Hematopoietic multipotent progenitor cell (in vitro differentiated cells): Measurements from ENCODE around the gene PPP1R16B. TPM values are rescaled to one million over a fixed set of nuclear protein-coding genes. Genes with fewer than 3 reads are reported as not detected.

Experiments
- DNase-seq, 3 donors: peaks; one replicate each; pipeline ENCODE4 v3.0.0-alpha.2; 2011 to 2015; ENCODE audit warnings: low read depth in 2 of 3, low spot score in 2 of 3
- total RNA-seq: library from RNA; depleted of rRNA; stranded (reverse); fragments of >200 nt; gene quantifications from one replicate; pipeline ENCODE4 v1.2.3, GENCODE V29; 2012

Gene PPP1R16B
- total RNA-seq, 1 donor = 10.8 TPM

DNA sequence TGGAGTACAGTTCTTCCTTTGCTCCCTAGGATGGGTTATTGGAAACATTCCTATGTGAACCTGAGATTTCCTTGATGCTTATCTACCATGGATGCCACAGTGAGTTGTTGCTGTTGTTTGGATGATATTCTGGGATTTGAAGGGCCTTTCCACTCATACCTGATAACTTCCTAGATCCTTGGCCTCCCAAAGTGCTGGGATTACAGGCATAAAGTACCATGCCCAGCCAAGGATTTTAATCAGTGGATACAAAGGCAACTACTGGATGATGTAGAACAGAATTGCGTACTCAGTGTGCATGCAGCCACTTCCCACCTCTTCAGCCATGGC is 20.0 kb downstream of the PPP1R16B start:
- DNase-seq = no peak

GRCh38 chr20:38825901-38826625 is 20.6 kb downstream of the PPP1R16B start:
- no peak for DNase-seq

DNA sequence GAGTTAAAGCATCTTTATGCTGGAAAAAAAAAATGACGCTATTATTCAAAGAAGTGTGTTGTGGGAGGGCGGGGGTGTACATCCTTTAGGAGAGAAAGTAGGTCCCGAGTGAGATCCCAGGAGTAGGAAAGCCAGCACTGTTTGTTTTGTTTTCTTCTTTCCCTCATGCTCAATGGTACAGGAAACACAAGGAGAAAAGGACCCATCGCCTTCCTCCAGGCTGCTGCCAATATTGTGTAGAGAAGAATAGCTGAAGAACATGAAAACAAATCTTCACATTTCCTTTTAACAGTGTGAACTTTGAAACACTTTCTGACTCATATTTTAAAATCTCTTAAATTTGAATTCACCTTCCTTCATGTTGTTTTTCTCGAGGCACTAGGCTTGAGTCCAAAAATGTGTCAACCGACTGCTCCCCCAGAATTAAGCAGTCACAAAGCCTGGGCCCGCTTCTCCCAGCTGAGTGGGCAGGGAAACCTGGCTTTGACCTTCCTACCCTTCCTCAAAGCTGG is 22.3 kb downstream of the PPP1R16B start:
- no peak for DNase-seq

DNA sequence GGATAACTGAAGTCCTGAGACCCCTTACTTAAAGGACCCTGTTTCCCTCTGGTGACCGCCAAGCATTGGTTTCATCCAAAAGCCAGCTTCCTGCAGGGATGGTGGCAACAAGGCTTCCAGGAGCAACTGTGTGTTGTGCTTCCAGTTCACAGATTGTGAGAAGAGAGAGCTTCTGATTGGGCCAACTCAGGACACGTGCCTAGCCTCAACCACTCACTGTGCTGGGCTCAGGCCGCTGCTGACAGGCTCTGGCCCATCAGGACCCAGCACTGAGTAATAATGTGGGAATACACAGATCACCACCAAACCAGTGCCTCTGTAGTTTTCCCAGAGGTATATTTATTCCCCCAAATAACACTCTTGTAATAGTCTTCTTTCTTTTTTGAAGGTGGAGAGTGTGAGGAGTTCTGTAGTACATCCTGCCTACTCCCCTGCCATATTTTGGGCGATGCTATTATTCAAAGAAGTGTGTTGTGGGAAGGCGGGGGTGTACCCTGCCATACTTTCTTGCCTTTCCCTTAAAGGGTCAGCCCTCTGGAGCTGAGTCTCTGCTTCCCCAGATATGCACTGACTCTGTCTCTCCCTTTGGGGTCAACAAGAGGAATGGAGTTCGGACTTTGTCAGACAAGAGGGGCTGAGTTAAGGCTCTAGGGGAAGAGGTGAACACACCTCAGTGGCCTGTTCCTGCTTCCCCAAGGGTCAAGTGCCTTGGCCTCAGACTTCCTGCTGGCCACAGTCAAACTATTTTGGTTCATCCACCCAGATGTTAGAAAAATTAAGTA is 23.2 kb downstream of the PPP1R16B start:
- no peak for DNase-seq

DNA sequence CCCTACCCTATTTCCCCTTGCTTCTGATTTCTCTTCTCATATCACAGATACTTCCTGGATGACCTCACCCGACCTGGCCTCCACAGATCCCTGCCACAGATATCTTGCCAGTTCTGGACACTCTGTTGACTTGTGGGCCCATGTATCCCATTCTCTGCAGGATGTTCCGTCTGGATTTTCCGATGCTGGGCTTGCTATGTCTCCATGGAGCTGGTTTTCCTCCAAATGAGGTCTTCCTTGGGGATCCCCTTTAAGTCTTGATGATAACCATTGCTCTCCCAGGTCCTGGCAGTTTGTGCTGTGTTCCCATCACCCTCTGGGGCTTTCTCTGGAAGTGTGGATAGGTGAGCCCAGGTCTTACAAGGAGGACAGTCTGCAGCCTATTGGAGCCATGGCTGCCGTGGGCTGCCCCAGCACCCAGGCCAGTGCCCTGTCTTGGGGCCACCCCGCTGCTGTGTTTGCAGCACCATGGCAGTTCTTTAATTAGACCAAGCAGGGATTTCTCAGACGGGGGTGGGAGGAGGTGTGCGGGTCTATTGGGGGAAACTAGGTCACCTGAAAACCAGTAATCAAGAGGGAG is 23.9 kb downstream of the PPP1R16B start:
- DNase-seq = no peak

- no peak for DNase-seq
Measured at GRCh38 chr20:38830356-38830755, 24.9 kb downstream of the PPP1R16B start.

DNA sequence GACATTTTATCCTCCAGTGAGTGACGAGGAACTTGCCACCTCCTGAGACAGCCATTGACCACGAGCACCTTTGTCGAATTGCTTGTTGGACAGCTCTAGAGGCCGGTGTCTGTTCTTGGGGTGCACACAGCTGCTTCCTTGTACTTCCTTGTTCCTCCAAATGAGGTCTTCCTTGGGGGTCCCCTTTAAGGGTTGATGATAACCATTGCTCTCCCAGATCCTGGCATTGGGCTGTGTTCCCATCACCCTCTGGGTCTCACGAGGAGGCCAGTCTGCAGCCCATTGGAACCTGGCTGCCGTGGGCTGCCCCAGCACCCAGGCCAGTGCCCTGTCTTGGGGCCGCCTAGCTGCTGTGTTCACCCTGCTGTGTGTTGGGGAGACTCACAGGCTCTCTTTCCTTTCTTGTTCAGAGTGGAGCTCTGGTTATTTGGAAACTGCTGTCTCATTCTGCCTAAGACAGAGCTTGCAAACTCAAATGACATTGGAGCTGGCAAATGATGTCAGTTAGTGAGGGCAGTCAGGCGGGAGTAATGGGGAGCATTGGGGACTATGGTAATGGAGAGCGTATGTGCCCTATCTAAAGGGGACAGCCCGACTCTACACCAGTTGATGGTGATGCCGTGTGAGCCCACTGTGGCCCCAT is 25.7 kb downstream of the PPP1R16B start:
- no peak for DNase-seq

DNA sequence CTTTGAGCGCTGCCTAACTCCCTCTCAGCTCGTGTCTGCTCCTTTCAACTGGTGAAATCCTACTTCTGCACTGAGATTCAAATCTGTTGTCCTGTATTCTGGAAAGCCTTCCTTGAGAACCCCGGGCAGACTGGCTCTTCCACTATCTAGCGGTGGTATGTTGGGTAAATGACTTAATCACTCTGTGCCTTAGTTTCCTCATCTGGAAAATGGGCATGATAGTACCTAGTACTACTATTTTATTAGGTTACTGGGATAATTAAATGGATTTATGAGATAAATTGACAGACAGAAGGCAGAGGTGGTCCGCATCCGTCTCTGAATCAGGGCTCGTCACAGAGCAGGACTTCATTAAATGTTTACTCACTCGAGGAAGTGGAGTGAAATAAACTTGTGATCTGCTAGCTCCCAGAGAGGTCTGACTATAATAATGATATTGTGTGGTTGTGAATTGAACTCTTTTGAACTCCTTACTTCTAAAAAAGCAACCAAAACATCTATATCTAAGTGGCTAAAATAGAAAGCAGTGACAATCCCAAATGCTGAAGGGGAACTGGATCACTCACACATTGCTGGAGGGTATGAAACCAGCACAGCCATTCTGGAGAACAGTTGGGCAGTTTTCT is 26.6 kb downstream of the PPP1R16B start:
- no peak for DNase-seq

DNA sequence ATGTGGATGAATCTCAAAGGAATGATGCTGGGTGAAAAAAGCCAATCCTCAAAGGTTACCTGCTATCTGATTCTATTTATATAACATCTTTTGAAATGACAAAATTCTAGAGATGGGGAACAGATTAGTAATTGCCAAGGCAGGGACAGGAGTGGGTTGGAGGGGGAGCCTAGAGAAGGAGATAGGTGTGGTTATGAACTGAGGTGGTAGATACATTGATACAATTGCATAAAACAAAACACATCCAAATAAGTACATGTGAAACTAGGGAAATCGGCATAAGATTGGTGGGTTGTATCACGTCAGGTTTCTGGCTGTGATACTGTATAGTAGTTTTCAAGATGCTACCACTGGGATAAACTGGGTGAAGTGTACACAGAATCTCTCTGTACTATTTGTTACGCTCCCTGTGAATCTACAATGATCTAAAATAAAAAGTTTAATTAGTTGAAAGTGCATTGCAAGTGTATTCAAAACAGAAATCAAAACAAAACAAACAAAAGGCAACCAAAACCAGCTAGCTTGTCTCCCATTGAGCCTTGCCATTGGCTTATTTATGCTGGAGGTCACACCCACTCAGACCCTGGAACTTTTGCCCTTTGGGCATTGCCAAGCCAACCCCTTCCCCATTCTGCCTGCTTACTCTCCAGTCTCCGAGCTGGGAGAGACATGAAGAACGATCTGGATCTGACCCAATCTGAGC is 27.8 kb downstream of the PPP1R16B start:
- no peak for DNase-seq

DNA sequence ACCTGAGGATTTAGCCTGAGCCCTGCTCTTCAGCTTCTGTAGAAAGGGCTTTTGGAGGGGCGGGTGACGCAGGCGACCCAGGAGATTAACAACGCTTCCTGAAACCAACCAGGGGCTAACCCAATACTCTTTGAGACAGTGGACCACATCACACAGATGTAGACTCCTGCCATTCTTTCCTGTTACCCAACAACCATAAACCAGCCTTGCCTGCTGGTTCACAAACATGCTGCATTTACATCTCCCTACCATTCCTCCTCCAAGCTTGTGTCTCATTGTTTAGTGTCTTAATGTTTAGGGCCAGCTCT is 28.3 kb downstream of the PPP1R16B start:
- DNase-seq = no peak

GRCh38 chr20:38834868-38835267 is 29.4 kb downstream of the PPP1R16B start:
- DNase-seq = no peak

DNA sequence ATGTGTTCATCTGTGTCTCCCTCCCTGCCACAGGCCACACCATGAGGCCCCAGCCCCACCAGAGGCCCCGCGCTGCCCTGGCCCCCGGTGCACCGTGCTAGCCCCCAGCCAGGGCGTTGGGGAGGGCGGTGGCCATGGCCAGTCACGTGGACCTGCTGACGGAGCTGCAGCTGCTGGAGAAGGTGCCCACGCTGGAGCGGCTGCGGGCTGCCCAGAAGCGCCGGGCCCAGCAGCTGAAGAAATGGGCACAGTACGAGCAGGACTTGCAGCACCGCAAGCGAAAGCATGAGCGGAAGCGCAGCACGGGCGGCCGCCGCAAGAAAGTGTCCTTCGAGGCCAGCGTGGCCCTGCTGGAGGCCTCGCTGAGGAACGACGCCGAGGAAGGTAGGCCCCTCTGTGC is 30.3 kb downstream of the PPP1R16B start:
- no peak for DNase-seq

DNA sequence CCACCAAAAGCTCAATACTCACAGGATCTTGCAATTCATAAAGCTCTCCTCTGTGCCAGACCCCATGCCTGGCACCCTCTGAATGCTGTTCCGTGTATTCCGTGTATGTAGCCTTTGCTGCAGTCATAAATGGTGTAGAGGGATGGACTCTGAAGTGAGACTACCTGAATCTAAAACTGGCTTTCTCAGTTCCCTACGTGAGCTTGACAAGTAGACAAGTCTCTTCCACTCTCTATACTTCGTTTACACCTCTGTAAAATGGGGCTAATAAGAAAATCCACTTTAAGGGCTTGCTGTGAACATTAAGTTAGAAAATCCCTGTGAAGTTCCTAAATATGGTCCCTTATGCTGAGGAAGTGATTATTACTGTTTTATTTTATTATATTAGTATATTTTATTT is 31.5 kb downstream of the PPP1R16B start:
- DNase-seq = no peak

GRCh38 chr20:38838326-38838725 is 32.8 kb downstream of the PPP1R16B start:
- no peak for DNase-seq

DNA sequence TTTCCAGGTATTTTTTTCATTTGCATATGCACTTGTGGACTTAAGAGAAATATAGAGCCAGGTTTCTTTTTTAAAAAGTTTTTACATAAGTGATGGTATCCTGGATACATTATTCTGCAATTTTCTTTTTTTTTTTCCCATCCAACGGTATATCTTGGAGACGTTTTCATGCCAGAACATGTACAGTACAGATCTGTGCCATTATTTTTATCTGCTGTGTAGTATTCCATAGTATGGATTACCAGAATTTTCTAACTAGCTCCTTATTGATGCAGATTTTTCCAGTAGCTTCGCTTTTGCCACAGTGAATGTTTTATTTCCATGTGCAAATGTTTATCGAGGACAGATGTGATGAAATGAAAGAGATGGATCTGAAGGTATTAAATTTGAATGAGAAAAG is 34.1 kb downstream of the PPP1R16B start:
- DNase-seq = no peak

DNA sequence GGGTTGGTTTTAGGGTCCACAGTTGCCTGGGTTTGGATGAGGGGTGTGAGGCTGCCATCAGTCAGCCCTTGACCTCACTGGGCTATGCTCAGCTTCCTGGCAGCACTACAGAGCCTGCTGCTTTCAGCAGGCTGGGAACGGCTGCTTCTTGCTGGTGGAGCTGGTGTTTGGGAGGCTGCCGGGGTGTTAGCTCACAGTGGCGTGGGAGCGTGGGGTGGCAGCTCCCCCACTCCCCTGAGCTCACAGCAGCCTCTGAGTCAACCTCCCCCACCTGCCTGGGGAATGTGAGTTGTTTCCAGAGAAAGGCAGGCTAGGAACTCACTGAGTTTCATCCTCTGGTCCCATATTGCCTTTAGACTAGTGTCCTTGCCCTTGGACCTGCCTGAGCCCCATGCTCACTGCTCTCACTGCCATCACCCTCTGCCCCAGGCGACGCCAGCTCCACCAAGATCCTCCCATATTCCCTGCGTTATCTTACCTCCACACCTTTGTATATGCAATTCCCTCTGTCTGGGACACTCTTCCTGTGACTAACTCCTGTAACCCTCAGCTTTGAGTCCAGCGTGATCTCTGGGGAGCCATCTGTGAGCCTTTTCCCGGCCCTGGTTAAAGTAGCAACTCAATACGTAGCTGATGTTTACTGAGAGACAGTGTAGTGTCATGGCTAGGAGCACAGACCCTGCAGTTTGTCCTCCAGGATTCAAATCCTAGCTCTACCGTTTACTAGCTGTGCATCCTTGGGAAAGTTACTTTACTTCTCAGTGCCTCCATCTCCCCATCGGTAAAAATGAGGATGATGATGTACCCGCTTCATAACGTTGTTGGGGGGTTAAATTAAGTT is 34.8 kb downstream of the PPP1R16B start:
- DNase-seq = no peak

DNA sequence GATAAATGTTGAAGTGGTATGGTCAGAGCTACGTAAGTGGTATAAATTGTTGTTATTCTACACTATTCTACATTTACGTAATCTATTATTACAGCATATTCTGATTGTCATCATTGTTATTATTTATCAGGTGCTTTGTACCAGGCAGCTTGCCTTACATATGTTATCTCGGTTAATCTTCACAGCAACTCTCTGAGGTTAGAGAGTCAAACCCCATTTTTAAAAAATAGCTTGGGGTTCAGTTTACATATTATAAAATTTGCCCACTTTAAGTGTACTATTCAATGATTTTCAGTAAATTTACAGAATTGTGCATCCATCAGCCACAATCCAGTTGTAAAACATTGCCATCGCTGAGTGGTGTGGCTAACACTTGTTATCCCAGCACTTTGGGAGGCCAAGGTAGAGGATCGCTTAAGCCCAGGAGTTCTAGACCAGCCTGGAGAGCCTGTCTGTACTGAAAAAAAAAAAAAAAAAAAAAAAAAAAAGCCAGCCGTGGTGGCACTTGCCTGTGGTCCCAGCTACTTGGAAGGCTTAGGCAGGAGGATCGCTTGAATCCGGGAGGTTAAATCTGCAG is 35.5 kb downstream of the PPP1R16B start:
- no peak for DNase-seq

- no peak for DNase-seq
Measured at GRCh38 chr20:38841570-38841969, 36.1 kb downstream of the PPP1R16B start.

DNA sequence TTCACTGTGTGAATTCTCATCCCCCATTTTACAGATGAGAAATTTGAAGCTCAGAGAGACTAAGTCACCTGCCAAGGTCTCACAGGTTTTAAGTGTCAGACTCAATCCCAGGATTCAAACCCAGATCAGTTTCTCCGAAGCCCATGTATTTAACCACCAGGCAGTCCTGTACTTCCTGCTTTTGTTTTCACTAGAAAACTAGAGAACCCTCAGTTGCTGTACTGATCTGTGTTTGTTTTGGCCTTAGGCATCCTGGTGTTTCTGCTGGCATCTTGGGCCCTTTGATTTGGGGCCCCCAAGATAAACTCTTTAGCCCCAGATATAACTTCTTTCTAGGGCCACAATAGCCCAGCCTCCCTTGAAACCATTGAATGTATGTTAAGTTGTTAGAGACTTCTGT is 36.5 kb downstream of the PPP1R16B start:
- no peak for DNase-seq
